Measurements from ENCODE around the gene PLEKHM1. TPM values are rescaled to one million over a fixed set of nuclear protein-coding genes. Genes with fewer than 3 reads are reported as not detected.

PLEKHM1 gene
- 20.0 to 24.0 TPM (median 22.2 TPM) in 5 replicates for total RNA-seq (2022; extraction: Qiagen RNA extraction)

GRCh38 chr17:45490615-45491433 is at the start of gene PLEKHM1:
PLEKHM1 (minus strand) TSS chr17:45490721; CDS start chr17:45482484, 8,237 bp downstream.

GRCh38 chr17:45432405-45433158 is 57.9 kb downstream of the PLEKHM1 start, which contains the start of gene ARHGAP27:
ARHGAP27 (minus strand) TSS chr17:45432870; CDS start chr17:45430279, 2,591 bp downstream.

Other genes starting within 250 kb of the PLEKHM1 start
- gene SPATA32, start 228.6 kb downstream of the PLEKHM1 start, total RNA-seq (2022; extraction: Qiagen RNA extraction) = 0.07 to 0.18 TPM (median 0.14 TPM) in 4 of 5 replicates, not detected in the other
- gene MAP3K14, start 173.7 kb downstream of the PLEKHM1 start, total RNA-seq (2022; extraction: Qiagen RNA extraction) = 35.0 to 51.9 TPM (median 42.2 TPM) in 5 replicates
- gene ARHGAP27, start 57.9 kb downstream of the PLEKHM1 start, total RNA-seq (2022; extraction: Qiagen RNA extraction) = 12.9 to 17.5 TPM (median 14.8 TPM) in 5 replicates

Measured in A549 treated with Hydrocortisone at 1 μM for 4 hours (cell line).